ENCODE data around the gene SNX18. TPM values are rescaled to one million over a fixed set of nuclear protein-coding genes. Genes with fewer than 3 reads are reported as not detected.

The SNX18 gene
- total RNA-seq, 6 experiments from 2014 or later, result 14.1 to 35.3 (median 19.4) TPM

GRCh38 chr5:54526604-54527288 is 9.2 kb downstream of the SNX18 start:
- Histone ChIP-seq H3K36me3 (no peaks in the 10 kb centered on the region), H3K9me3 (no peaks in the 10 kb centered on the region), H3K4me3 (no peak overlapping the region), H3K27ac (no peak overlapping the region), H3K4me1 (peaks cover 0 to 54% (median 7%) of the 10 kb centered on the region in 4 donors), H3K27me3 (no peaks in the 10 kb centered on the region)
- 76% methylated on average over 6 of the region's 6 CpGs for WGBS (ENCODE audit: insufficient coverage, low coverage, low lambda C conversion rate, missing lambda C conversion rate)
- DNase-seq, result no peak
- intact Hi-C loops (cut with DNase I), result no loop called here
- TF ChIP-seq, protein P1, sequence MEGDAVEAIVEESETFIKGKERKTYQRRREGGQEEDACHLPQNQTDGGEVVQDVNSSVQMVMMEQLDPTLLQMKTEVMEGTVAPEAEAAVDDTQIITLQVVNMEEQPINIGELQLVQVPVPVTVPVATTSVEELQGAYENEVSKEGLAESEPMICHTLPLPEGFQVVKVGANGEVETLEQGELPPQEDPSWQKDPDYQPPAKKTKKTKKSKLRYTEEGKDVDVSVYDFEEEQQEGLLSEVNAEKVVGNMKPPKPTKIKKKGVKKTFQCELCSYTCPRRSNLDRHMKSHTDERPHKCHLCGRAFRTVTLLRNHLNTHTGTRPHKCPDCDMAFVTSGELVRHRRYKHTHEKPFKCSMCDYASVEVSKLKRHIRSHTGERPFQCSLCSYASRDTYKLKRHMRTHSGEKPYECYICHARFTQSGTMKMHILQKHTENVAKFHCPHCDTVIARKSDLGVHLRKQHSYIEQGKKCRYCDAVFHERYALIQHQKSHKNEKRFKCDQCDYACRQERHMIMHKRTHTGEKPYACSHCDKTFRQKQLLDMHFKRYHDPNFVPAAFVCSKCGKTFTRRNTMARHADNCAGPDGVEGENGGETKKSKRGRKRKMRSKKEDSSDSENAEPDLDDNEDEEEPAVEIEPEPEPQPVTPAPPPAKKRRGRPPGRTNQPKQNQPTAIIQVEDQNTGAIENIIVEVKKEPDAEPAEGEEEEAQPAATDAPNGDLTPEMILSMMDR (IDR thresholded peaks at IDR 0.05), result no peak
- no peak for TF ChIP-seq POLR2A (IDR thresholded peaks at IDR 0.05)
- ATAC-seq, result no peak

DNA sequence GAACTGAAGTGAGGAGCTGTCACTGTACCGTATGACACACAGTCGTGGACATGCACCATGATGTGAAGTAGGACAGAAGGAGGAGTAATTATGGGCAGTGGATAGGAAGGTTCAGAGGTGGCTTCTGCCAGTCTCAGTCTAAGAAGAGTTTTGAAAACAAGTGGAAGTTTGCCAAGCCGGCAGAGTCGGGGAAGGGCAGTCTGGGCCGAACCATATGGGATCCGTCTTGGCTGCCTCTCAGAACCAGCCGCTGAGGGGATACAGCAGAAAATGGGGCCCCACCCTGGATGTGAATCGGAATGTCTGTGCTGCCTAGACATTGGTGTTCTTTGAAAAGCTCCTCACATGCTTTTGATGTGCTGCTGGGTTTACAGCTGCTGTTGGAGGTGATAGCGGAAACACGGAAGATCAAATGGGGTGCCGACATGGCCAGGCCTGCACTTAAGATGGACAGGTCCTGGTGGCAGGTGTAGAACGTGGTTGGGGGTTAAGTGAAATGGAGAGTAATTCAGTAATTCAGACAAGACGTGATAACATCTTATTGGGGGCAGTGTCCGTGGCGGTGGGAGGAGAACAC is 11.2 kb downstream of the SNX18 start:
- TF ChIP-seq, protein P1 (IDR thresholded peaks at IDR 0.05), result no peak
- TF ChIP-seq POLR2A (IDR thresholded peaks at IDR 0.05), result no peak
- Histone ChIP-seq H3K27ac (no peak overlapping the region), H3K9me3 (no peaks in the 10 kb centered on the region), H3K4me1 (peaks cover 0 to 37% (median 4%) of the 10 kb centered on the region in 4 donors), H3K4me3 (no peak overlapping the region), H3K27me3 (no peaks in the 10 kb centered on the region), H3K36me3 (no peaks in the 10 kb centered on the region)
- ATAC-seq (no peak), DNase-seq (no peak)
- WGBS (ENCODE audit: insufficient coverage, low coverage, low lambda C conversion rate, missing lambda C conversion rate), result 73% methylated on average over 14 of the region's 15 CpGs
- intact Hi-C loops (cut with DNase I), result no loop called here

DNA sequence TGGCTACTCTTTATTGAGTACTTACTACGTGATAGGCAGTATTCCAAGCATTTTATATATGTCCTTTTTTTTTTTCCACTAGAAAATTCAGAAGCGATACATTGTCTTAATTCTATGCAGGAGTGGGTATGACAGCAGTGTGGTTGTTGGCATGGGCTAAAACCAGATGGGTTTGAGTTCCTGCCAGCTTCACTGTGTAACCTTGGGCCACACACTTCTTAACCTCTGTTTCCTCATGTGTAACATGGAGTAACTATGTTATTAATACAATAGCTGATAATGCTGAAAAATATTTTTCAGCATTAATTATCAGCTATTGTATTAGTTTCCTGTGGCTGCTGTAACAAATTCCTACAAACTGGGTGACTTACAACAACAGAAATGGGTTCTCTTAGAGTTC is 12.0 kb downstream of the SNX18 start:
- 69% methylated on average over 2 of the region's 2 CpGs for WGBS (ENCODE audit: insufficient coverage, low coverage, low lambda C conversion rate, missing lambda C conversion rate)
- H3K36me3 ChIP-seq, result no peaks in the 10 kb centered on the region
- peak in 3 of 4 donors; percentile 20 to 44 (median 39) for ATAC-seq
- no peak for DNase-seq
- peaks cover 0 to 35% (median 2%) of the 10 kb centered on the region in 4 donors for H3K4me1 ChIP-seq
- intact Hi-C loops (cut with DNase I), result no loop called here
- H3K27me3 ChIP-seq, result no peaks in the 10 kb centered on the region
- H3K9me3 ChIP-seq, result no peaks in the 10 kb centered on the region
- no peak overlapping the region for H3K27ac ChIP-seq
- no peak overlapping the region for H3K4me3 ChIP-seq
- TF ChIP-seq, protein P1 (IDR thresholded peaks at IDR 0.05), result no peak
- TF ChIP-seq POLR2A (IDR thresholded peaks at IDR 0.05), result no peak

GRCh38 chr5:54531546-54531945 is 14.0 kb downstream of the SNX18 start:
- DNase-seq, result no peak
- peaks cover 0 to 42% (median 8%) of the 10 kb centered on the region in 4 donors for H3K4me1 ChIP-seq

More at GRCh38 chr5:54531546-54531945, 14.0 kb downstream of the SNX18 start:
- Histone ChIP-seq H3K4me3 (no peak overlapping the region), H3K27me3 (no peaks in the 10 kb centered on the region), H3K36me3 (no peaks in the 10 kb centered on the region), H3K27ac (no peak overlapping the region), H3K9me3 (no peaks in the 10 kb centered on the region)
- WGBS (ENCODE audit: insufficient coverage, low coverage, low lambda C conversion rate, missing lambda C conversion rate), result 57% methylated on average over 12 of the region's 12 CpGs
- TF ChIP-seq, protein P1 (IDR thresholded peaks at IDR 0.05), result no peak
- no peak for TF ChIP-seq POLR2A (IDR thresholded peaks at IDR 0.05)
- peak in 3 of 4 donors; percentile 19 to 40 (median 39) for ATAC-seq
- intact Hi-C loops (cut with DNase I), result no loop called here
